ENCODE measurements around the gene CBFB. TPM values are rescaled to one million over a fixed set of nuclear protein-coding genes. Genes with fewer than 3 reads are reported as not detected.

CBFB gene
- total RNA-seq, 1 experiment from 2014 or later = 76.3 TPM

- no peaks in the 10 kb centered on the region for H3K9me3 Mint-ChIP-seq
- Histone ChIP-seq H4K5ac (ENCODE audit: insufficient read length, low read depth, low read length) (no peak overlapping the region), H2AK5ac (ENCODE audit: insufficient read length, low read length) (no peak overlapping the region), H3K4me2 (ENCODE audit: insufficient read depth, insufficient read length, low read length) (no peak overlapping the region), H4K91ac (ENCODE audit: insufficient read length, low read depth, low read length) (no peak overlapping the region), H3K4me1 (ENCODE audit: insufficient read depth, low read length) (no peaks in the 10 kb centered on the region), H2AFZ (ENCODE audit: low read length) (no peak overlapping the region), H2BK20ac (ENCODE audit: low read depth, low read length, poor library complexity, severe bottlenecking) (no peak overlapping the region), H3K23ac (ENCODE audit: insufficient read length, low read depth, low read length) (no peak overlapping the region), H3K9me3 (ENCODE audit: control insufficient read depth, low read depth, low read length) (no peaks in the 10 kb centered on the region), H3K79me1 (ENCODE audit: insufficient read depth, low read depth, low read length, poor library complexity, severe bottlenecking) (no peaks in the 10 kb centered on the region), H3K56ac (ENCODE audit: insufficient read length, low read depth, low read length) (no peak overlapping the region), H3K27me3 (ENCODE audit: insufficient read depth, low read length) (no peaks in the 10 kb centered on the region), H3K27ac (ENCODE audit: insufficient read length, low read depth, low read length) (no peak overlapping the region), H3K4ac (ENCODE audit: low read depth, low read length) (no peak overlapping the region), H3K79me2 (ENCODE audit: insufficient read depth, low read length) (no peaks in the 10 kb centered on the region), H3K14ac (ENCODE audit: insufficient read depth, low read length) (no peak overlapping the region), H2BK12ac (ENCODE audit: insufficient read length, low read depth, low read length) (no peak overlapping the region), H4K20me1 (ENCODE audit: control insufficient read depth, insufficient read depth, insufficient read length) (no peaks in the 10 kb centered on the region), H3K23me2 (ENCODE audit: insufficient read length, low read depth, low read length, poor library complexity, severe bottlenecking) (no peaks in the 10 kb centered on the region), H3K9ac (ENCODE audit: extremely low read depth, insufficient read length, low read length) (no peak overlapping the region), H3T11ph (ENCODE audit: low read length) (no peak overlapping the region), H2BK5ac (ENCODE audit: insufficient read length, low read length) (no peak overlapping the region), H2BK120ac (ENCODE audit: low read depth, low read length, poor library complexity, severe bottlenecking) (no peak overlapping the region), H2BK15ac (ENCODE audit: low read depth, low read length) (no peak overlapping the region), H4K8ac (replicated peaks; ENCODE audit: insufficient read length, low read depth, low read length) (no peak overlapping the region), H3K18ac (ENCODE audit: insufficient read length, low read depth, low read length) (no peak overlapping the region)
- H3K4me1 Mint-ChIP-seq = 0 out of 4 replicates have a peak, but pooled peaks cover 0 to 5% of the 10 kb centered on the region in 2 experiments
- no peaks in the 10 kb centered on the region for H3K36me3 Mint-ChIP-seq (ENCODE audit: insufficient read depth in 1 of 3, low read depth in 3 of 3)
- TF ChIP-seq CTCF (conservative IDR thresholded peaks at IDR 0.05) = no peak
- DNase-seq = no peak
- H3K27me3 Mint-ChIP-seq (ENCODE audit: low read depth) = peaks cover 55% of the 10 kb centered on the region
- H3K27ac Mint-ChIP-seq = no peak overlapping the region; a peak in 1 of 7 replicates
- H3K4me3 Mint-ChIP-seq = no peak overlapping the region
- WGBS (ENCODE audit: extremely low coverage, insufficient read length, low lambda C conversion rate) = no CpG with 5 or more reads among the region's 12 CpGs
These were observed 21.9 kb upstream of the CBFB start for GRCh38 chr16:67006930-67007658.
